ENCODE data around the gene POLRMT.
"Not testable (repeated sequence)": the region's sequence is repeated elsewhere in the genome, so short reads cannot be mapped to it uniquely, and the experiment has no call there.

The POLRMT gene

DNA sequence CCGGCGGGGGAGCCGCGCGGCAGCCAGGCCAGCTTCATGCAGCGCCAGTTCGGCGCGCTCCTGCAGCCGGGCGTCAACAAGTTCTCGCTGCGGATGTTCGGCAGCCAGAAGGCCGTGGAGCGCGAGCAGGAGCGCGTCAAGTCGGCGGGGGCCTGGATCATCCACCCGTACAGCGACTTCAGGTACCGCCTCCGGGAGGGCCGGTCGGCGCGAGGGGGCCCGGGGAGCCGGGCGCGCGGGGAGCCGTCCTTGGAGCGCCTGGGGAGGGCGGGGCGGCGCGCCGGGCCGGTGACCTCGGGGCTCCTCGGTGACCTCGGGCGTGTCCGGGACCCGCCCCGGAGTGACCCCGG is 43.0 kb downstream of the POLRMT start:
- no peak for DNase-seq

GRCh38 chr19:589693-590395 is 43.5 kb downstream of the POLRMT start, which contains the start of gene HCN2:
Gene HCN2 (plus strand): TSS chr19:589881. CDS start chr19:589946, 65 bp downstream.
- DNase-seq: no peak

DNA sequence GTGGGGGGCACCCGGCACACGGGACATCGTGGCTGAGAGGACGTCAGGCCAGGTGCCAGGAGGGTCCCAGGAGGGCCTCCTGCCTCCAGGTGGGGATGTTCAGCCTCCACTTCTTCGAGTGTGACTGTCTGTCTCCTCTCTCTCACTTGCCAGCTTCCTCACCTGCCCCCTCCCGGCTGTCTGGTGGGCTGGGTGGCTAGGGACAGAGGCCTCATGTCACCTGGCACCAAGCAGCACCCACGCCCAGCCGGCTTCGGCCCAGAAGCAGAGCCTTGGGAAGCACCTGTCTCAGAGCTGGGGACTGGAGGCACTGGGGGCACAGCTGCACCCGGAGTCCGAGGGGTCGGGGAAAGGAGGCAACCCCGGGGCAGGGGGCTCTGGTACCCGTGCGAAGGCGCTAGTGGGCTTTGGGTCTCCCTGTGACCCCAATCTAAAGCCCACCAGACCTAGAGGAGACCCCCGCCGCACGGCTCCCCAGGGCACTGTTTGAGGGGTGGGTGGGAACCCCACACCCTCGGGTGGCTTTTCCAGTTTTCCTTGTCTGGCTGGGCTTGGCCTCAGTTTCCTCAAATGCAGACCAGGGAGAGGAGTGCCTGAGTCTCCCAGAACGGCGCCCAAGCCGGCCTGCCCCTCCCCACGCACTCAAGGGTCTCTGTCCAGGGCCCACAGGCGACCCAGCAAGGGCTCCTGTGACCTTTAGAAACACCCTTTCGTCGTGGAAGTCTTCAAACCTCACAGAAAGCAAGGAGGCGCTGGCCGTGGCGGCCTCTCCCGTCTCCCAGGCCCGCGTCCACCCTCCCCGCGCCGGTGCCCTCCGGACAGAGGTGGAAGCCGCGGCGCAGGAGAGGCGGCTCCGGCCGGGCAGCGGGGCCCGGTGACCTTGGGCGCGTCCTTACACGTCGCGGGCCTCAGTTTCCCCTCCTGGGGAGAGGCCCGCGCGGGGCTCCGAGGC is 44.3 kb downstream of the POLRMT start:
- DNase-seq: no peak

DNA sequence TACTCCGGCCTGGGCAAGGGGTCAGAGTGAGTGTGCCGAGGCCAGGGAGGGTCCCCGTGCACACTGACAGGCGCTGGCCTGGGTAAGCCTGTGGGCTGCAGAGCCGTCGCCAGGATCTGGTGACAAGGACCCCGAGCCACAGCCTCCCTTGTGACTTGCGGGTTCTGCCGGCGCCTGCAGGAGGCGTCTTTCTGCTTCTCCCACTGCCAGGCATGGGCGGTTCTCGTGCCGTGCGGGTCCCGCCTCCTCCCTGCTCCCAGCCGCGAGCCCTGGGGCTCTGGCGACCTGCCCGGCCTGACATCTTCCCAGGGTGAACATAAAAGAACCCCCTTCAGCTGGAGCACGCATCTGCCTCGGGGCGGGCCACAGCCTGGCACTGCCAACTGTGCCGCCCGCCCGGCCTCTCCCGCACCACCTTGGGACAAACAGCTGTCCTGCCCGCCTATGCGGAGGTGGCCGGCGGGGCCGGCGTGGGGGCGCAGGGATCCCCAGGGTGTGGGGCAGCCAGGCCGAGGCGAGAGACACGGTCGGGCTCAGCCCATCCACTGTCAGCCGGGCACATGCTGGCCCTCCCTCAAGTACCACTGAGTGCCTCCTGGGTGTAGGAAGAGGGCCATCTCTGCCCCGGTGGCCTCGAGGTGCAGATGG is 45.1 kb downstream of the POLRMT start:
- DNase-seq: peak; percentile 93

DNA sequence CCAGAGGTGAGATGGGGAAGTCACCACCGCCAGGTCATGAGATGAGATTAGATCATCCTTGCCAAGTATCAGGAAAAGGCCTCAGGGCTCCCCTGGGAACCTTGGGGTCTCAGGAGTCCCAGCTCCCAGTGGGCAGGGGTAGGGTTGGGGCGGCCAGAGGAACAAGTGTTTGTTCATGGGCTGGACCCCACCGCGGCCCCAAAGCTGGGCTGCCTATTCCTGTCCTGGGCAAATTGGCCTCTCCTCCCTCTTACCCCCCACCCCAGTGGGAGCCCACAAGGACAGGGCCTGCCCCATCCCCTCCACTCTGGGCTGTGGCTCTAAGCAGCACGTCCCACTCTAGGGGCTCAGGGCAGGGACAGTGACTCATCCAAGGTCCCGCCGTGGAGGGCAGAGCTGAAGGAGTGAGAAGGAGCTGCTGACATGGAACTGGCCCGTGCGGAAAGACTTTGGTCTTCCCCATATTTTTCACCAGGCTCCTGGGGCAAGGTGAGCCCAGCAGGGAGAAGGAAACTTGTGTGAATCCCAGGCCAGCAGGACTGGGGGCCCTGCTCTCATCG is 47.7 kb downstream of the POLRMT start:
- DNase-seq: no peak

DNA sequence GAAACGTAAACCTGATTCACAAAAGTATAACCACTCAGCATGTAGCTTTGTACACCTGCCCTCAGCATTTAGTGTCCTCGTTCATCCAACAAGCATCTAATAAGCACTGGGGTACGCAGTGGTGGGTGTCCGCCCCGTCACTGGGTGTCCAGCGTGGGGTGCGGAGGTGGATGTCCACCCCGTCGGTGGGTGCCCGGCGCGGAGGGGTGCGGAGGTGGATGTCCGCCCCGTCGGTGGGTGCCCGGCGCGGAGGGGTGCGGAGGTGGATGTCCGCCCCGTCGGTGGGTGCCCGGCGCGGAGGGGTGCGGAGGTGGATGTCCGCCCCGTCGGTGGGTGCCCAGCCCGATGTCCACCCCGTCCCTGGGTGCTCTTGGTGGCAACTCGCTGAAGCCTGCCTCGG is 48.2 kb downstream of the POLRMT start:
- DNase-seq: not testable (repeated sequence)

- peak; percentile 48 for DNase-seq
Observed at GRCh38 chr19:584240-585001, 48.9 kb downstream of the POLRMT start.

- no peak for DNase-seq
Observed at GRCh38 chr19:583968-584239, 49.4 kb downstream of the POLRMT start.

- no peak for DNase-seq
Observed at GRCh38 chr19:583198-583967, 50.0 kb downstream of the POLRMT start.

DNA sequence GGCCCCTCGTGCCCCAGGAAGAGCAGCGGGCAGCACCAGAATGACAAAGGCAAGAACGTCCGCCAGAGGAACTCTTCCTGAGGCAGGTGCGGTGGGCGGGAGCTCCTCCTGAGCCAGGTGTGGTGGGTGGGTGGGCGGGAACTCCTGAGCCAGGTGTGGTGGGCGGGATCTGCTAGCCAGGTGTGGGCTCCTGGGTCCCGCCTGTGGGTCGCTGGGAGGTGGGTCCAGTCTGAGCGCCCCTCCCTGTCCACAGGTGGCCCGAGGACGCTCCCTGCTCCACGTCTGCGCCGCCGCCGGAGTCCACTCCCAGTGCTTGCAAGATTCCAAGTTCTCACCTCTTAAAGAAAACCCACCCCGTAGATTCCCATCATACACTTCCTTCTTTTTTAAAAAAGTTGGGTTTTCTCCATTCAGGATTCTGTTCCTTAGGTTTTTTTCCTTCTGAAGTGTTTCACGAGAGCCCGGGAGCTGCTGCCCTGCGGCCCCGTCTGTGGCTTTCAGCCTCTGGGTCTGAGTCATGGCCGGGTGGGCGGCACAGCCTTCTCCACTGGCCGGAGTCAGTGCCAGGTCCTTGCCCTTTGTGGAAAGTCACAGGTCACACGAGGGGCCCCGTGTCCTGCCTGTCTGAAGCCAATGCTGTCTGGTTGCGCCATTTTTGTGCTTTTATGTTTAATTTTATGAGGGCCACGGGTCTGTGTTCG is 50.7 kb downstream of the POLRMT start:
- no peak for DNase-seq

DNA sequence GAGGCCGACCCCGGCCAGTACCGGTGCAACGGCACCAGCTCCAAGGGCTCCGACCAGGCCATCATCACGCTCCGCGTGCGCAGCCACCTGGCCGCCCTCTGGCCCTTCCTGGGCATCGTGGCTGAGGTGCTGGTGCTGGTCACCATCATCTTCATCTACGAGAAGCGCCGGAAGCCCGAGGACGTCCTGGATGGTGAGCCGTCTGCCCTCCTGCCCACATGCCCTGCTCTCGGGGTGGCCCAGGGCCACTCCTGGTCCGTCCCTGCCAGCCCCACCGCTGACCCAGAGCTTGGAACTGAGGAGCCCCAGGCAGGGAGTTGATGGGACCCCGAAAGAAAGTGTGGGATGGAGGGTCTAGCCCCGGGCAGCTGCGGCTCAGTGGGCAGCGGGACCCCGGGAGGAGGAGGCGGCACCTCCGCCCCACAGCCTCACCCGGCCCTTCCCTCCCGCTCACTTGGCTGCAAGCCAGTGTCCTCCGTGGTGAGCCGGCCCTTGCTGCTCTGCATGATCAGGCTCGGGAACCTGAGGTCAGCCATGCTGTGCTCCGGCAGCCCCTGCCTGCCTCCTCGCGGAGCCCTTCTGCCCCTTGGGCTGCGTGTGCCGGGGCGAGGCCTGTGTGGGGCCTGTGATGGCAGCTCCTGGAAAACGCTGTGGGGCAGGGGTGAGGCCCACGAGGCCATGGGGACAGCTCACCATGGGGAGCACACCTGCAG is 51.8 kb downstream of the POLRMT start:
- DNase-seq: no peak

DNA sequence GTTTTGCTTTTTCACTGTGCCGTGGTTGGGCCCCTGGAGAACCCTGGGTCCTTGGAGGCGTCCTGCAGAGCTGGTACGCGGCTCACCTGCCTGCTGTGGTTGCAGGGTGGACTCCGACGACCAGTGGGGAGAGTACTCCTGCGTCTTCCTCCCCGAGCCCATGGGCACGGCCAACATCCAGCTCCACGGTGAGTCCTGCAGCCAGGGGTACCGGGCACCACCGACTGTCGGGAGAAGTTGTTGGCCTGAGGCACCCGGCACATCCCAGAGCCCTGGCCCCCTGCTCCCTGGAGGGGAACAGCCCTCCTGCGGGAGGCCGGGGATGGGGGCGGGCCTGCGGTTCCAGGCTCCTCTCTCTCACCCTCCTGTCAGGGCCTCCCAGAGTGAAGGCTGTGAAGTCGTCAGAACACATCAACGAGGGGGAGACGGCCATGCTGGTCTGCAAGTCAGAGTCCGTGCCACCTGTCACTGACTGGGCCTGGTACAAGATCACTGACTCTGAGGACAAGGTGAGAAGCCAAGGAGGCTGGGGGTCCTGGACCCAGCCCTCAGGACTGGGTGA is 53.0 kb downstream of the POLRMT start:
- no peak for DNase-seq

GRCh38 chr19:579842-580155 is 53.5 kb downstream of the POLRMT start:
- no peak for DNase-seq

- no peak for DNase-seq
Observed at GRCh38 chr19:579111-579841, 54.1 kb downstream of the POLRMT start.

DNA sequence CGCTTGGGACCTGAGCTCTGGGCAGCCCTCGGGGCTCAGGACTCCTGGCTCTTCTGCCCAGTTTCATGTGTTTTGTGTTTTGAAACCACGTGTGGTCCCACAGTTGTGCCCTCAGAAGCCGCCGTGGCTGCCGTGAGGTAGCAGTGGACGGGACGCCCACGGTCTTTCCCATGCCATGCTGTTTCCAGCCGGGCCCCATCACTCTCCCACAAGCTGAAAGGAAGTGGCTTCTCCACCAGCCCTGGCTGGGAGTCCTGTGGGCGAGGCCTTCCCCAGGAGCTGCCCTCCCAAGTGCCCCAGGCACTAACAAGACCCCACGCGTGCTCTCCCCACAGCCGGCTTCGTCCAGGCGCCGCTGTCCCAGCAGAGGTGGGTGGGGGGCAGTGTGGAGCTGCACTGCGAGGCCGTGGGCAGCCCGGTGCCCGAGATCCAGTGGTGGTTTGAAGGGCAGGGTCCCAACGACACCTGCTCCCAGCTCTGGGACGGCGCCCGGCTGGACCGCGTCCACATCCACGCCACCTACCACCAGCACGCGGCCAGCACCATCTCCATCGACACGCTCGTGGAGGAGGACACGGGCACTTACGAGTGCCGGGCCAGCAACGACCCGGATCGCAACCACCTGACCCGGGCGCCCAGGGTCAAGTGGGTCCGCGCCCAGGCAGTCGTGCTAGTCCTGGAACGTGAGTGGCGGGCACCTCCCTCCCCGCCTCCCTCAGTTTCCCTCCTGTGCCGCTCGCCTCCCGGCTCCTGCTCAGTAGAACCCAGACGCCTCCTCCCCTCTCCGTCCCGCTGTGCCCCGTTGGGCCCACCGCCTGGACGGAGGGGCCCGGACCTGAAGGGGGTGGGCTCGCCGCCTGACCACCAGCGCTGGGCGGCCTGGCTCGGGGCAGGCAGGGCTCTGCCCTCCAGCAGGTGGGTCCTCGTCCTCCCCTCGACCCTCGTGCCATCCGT is 55.6 kb downstream of the POLRMT start:
- no peak for DNase-seq

- no peak for DNase-seq
Observed at GRCh38 chr19:576768-577438, 56.4 kb downstream of the POLRMT start.

GRCh38 chr19:575527-576506 is 57.5 kb downstream of the POLRMT start:
- peak; percentile 30 for DNase-seq
